C4-2B (cell line): Measurements from ENCODE around the gene CDK3.

ENCODE experiments used
- ZFX ChIP-seq: fragments of 450-650 bp; IDR thresholded peaks from 2 replicates; pipeline ENCODE4 v1.6.1; 2017
- TF ChIP-seq, protein P1 (sequence below): fragments of 450-650 bp; conservative IDR thresholded peaks from 2 replicates; pipeline ENCODE4 v1.5.1; 2017; ENCODE audit warnings: mild to moderate bottlenecking

DNA sequence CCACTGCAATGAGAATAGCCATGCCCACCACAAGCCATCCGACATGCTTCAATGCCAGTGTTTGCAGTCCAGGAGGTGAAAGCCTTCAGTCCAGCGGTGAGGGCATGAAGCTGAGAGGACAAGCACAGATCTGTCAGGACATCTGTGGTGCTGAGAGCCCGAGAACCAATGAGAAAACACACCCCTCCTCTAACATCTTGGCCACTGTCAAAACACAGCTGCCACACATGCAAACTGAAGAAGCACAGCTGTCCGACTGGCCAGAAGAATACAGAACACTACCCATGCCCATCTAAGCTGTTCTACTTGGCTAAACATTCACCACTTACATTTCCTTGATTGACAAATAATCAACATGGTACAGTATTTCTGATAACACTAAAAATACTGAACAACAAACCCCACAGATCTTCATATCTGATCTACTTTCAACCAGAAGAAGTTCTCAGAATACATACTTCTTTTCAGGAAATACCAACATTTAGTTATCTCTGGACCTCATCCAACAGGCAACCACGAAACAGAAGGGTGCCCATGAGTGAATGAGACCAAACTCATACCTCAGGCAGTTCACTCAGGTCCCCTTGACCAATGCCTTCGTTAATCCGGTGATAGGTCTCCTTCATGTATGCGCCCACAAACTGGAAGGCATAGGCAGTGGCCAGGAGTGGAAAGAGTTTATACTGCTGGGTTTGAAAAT, 49.6 kb upstream of the CDK3 start:
- TF ChIP-seq, protein P1, sequence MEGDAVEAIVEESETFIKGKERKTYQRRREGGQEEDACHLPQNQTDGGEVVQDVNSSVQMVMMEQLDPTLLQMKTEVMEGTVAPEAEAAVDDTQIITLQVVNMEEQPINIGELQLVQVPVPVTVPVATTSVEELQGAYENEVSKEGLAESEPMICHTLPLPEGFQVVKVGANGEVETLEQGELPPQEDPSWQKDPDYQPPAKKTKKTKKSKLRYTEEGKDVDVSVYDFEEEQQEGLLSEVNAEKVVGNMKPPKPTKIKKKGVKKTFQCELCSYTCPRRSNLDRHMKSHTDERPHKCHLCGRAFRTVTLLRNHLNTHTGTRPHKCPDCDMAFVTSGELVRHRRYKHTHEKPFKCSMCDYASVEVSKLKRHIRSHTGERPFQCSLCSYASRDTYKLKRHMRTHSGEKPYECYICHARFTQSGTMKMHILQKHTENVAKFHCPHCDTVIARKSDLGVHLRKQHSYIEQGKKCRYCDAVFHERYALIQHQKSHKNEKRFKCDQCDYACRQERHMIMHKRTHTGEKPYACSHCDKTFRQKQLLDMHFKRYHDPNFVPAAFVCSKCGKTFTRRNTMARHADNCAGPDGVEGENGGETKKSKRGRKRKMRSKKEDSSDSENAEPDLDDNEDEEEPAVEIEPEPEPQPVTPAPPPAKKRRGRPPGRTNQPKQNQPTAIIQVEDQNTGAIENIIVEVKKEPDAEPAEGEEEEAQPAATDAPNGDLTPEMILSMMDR: no peak
- TF ChIP-seq ZFX: no peak
